HEK293 (cell line): ENCODE data around the gene WBP1.

ENCODE experiments used
- YY1 ChIP-seq: fragments of 450-650 bp; formaldehyde crosslinking; IDR thresholded peaks from 2 replicates; pipeline ENCODE4 v1.5.1; 2018; ENCODE audit warnings: missing biosample characterization, missing genetic modification characterization
- ZBTB8A ChIP-seq: fragments of 450-650 bp; formaldehyde crosslinking; IDR thresholded peaks from 2 replicates; pipeline ENCODE4 v1.5.1; 2016; ENCODE audit warnings: missing biosample characterization, missing genetic modification characterization
- ZNF548 ChIP-seq: fragments of 450-650 bp; formaldehyde crosslinking; IDR thresholded peaks from 2 replicates; pipeline ENCODE4 v1.5.1; 2016; ENCODE audit warnings: missing biosample characterization, missing genetic modification characterization
- ZNF549 ChIP-seq: fragments of 450-650 bp; IDR thresholded peaks from 2 replicates; pipeline ENCODE4 v1.5.1; 2018; ENCODE audit warnings: missing biosample characterization, missing genetic modification characterization, mild to moderate bottlenecking, inconsistent platforms, moderate library complexity
- ZNF629 ChIP-seq: fragments of 450-650 bp; formaldehyde crosslinking; IDR thresholded peaks from 2 replicates; pipeline ENCODE4 v1.5.1; 2017; ENCODE audit warnings: missing biosample characterization, missing genetic modification characterization

GRCh38 chr2:74447230-74447999, 10.8 kb upstream of the WBP1 start:
- TF ChIP-seq ZNF548 (tag by site-specific recombination) (no peak), YY1 (tag by site-specific recombination) (no peak), ZBTB8A (tag by site-specific recombination) (no peak), ZNF629 (tag by site-specific recombination) (no peak), ZNF549 (tag by site-specific recombination) (no peak)
